K562 (cell line): ENCODE results near the gene GOT1. TPM values are rescaled to one million over a fixed set of nuclear protein-coding genes. Genes with fewer than 3 reads are reported as not detected.

ENCODE experiments used
- ATAC-seq: fragments of 200-7000 bp; cut with Tn5 transposase; 3 replicates; pipeline ENCODE4 v1.9.1; 2020; ENCODE audit warnings: moderate library complexity
- BruUV-seq: library from RNA; stranded (reverse); fragments of 400-500 nt; replicated peaks from 2 replicates; lab custom pipeline; 2021; lab: Mats Ljungman, UMichigan
- CTCF ChIA-PET: fragments of 300-600 bp; formaldehyde crosslinking; extraction: SDS; loops from one replicate; lab custom pipeline; 2021; ENCODE audit warnings: low intra/inter-chr PET ratio; lab: Yijun Ruan, JAX
- POLR2A ChIA-PET: fragments of 300-600, 350-650 bp; sonication (Branson Sonifier 250); formaldehyde crosslinking; extraction: SDS; loops from one replicate; lab custom pipeline; 2021; ENCODE audit warnings: antibody characterized with exemption, inconsistent platforms; lab: Yijun Ruan, JAX
- DNase-seq, 4 experiments: peaks; one replicate each; pipeline versions ENCODE4 v3.0.0 to v3.0.0-alpha.2; 2011 to 2018; ENCODE audit warnings: low spot score in 3 of 4, mixed read lengths in 3 of 4; ENCODE audit errors: extremely low read depth in 1 of 4
- FAIRE-seq: peaks from 2 replicates; lab custom pipeline; 2011; peaks lifted over from hg19 to GRCh38; lab: Jason Lieb, UNC
- H2AFZ ChIP-seq: 2 replicates; pipeline ENCODE4 v1.6.0; 2011; ENCODE audit warnings: low read depth, low read length, control low read depth, inconsistent platforms
- H3K27ac ChIP-seq: fragments of 200-600 bp; 3 replicates; pipeline ENCODE4 v1.8.0; 2011; ENCODE audit warnings: low read depth, mild to moderate bottlenecking, control low read depth, inconsistent platforms, low read length, moderate library complexity, mixed read lengths; ENCODE audit errors: extremely low read depth
- H3K27me3 ChIP-seq, 2 experiments: fragments of 300-600 bp in 1 of 2; 2 replicates in 1 of 2; 3 replicates in 1 of 2; pipeline versions ENCODE4 v1.6.0 to v1.8.0; 2011; ENCODE audit warnings: inconsistent platforms in 2 of 2, low read length in 2 of 2, mild to moderate bottlenecking in 1 of 2, mixed read lengths in 1 of 2, moderate library complexity in 1 of 2; ENCODE audit not compliant: control insufficient read depth in 2 of 2, insufficient read depth in 2 of 2
- H3K36me3 ChIP-seq: fragments of 300-600 bp; 3 replicates; pipeline ENCODE4 v1.8.0; 2011; ENCODE audit warnings: mild to moderate bottlenecking, low read length, inconsistent platforms; ENCODE audit not compliant: control insufficient read depth, insufficient read depth
- H3K4me1 ChIP-seq, 2 experiments: fragments of 200-600 bp in 1 of 2; replicated peaks in 1 of 2; 2 replicates in 1 of 2; 3 replicates in 1 of 2; pipeline versions ENCODE4 v1.5.1 to v1.8.0; 2011; ENCODE audit warnings: inconsistent platforms in 2 of 2, low read length in 2 of 2, mild to moderate bottlenecking in 1 of 2, mixed read lengths in 1 of 2, moderate library complexity in 1 of 2; ENCODE audit not compliant: control insufficient read depth in 2 of 2, insufficient read depth in 2 of 2
- H3K4me2 ChIP-seq: 2 replicates; pipeline ENCODE4 v1.6.1; 2011; ENCODE audit warnings: low read length, control low read depth, inconsistent platforms, mixed read lengths; ENCODE audit not compliant: insufficient read depth
- H3K4me3 ChIP-seq: fragments of 200-600 bp; sonication (generic), shearing (Covaris generic); 2 replicates; pipeline ENCODE4 v1.5.1; 2016; ENCODE audit warnings: control low read depth, inconsistent platforms
- H3K79me2 ChIP-seq: fragments of 200-600 bp; 3 replicates; pipeline ENCODE4 v1.8.0; 2011; ENCODE audit warnings: low read length, inconsistent platforms; ENCODE audit not compliant: control insufficient read depth, insufficient read depth
- H3K9ac ChIP-seq, 2 experiments: 2 replicates each; pipeline versions ENCODE4 v1.6.0 to v1.6.1; 2011; ENCODE audit warnings: low read depth in 2 of 2, low read length in 2 of 2, control low read depth in 1 of 2, inconsistent platforms in 1 of 2, mild to moderate bottlenecking in 1 of 2, mixed read lengths in 1 of 2; ENCODE audit not compliant: insufficient read depth in 1 of 2
- H3K9me1 ChIP-seq: one replicate; pipeline ENCODE4 v1.6.0; 2011; ENCODE audit warnings: inconsistent platforms, mild to moderate bottlenecking, low read length, moderate library complexity; ENCODE audit not compliant: control insufficient read depth, insufficient read depth
- H3K9me3 ChIP-seq: replicated peaks from 2 replicates; pipeline ENCODE4 v1.5.1; 2011; ENCODE audit warnings: low read depth, low read length, inconsistent platforms; ENCODE audit not compliant: control insufficient read depth, insufficient read depth
- H4K20me1 ChIP-seq: replicated peaks from 2 replicates; pipeline ENCODE4 v1.6.1; 2011; ENCODE audit warnings: low read length, inconsistent platforms, mixed read lengths; ENCODE audit not compliant: control insufficient read depth, insufficient read depth
- C11orf30 ChIP-seq: fragments of 450-650 bp; IDR thresholded peaks from 2 replicates; pipeline ENCODE4 v1.6.1; 2016; ENCODE audit warnings: low read depth, mild to moderate bottlenecking
- CBX2 ChIP-seq: fragments of 200-600 bp; sonication (generic); IDR thresholded peaks from one replicate; pipeline ENCODE4 v1.6.1; 2012; ENCODE audit warnings: mild to moderate bottlenecking, low read length, inconsistent platforms; ENCODE audit not compliant: insufficient read depth, poor library complexity, severe bottlenecking
- KDM5B ChIP-seq: fragments of 200-600 bp; sonication (generic); IDR thresholded peaks from 2 replicates; pipeline ENCODE4 v1.6.1; 2012; ENCODE audit warnings: low read depth, mild to moderate bottlenecking, moderate library complexity, low read length, control low read depth, inconsistent platforms; ENCODE audit not compliant: insufficient replicate concordance
- OTX1 ChIP-seq: fragments of 450-650 bp; formaldehyde crosslinking; IDR thresholded peaks from 2 replicates; pipeline ENCODE4 v1.4.0; 2022; ENCODE audit warnings: mild to moderate bottlenecking
- SNRNP70 ChIP-seq: fragments of 200-400 bp; formaldehyde crosslinking; optimal IDR thresholded peaks from 2 replicates; pipeline ENCODE3; 2017; ENCODE audit warnings: low read depth, low read length
- SPI1 ChIP-seq: IDR thresholded peaks from 2 replicates; pipeline ENCODE4 v1.6.1; 2011; ENCODE audit warnings: low read depth, low read length, control low read depth, borderline replicate concordance
- ZNF316 ChIP-seq: fragments of 450-650 bp; IDR thresholded peaks from 2 replicates; pipeline ENCODE4 v1.6.1; 2016
- WGBS: fragments of 100-300 bp; shearing (Covaris generic); methylation state at CpG from one replicate; pipeline ENCODE4 v1.1.6; 2016; ENCODE audit warnings: low coverage, mixed read lengths; ENCODE audit not compliant: insufficient coverage; ENCODE audit errors: missing lambda C conversion rate; 5-methylcytosine and 5-hydroxymethylcytosine counted together
- in situ Hi-C: fragments of 300-500 bp; cut with MboI; formaldehyde crosslinking; loops from 4 replicates; pipeline ENCODE4 v1.15.0; 2018; ENCODE audit warnings: inconsistent platforms, mixed read lengths
- intact Hi-C: fragments of 100-400 bp; cut with micrococcal nuclease; formaldehyde crosslinking; loops from 2 replicates; pipeline ENCODE4 v1.14.2; 2022
- polyA plus RNA-seq, 8 experiments: library from polyadenylated mRNA; depleted of rRNA in 4 of 8; stranded (reverse) in 5 of 8; unstranded in 3 of 8; fragments of >200 nt; fragmentation: Nextera tagmentation in 2 of 8; fragmentation: Illumina TruSeq in 1 of 8; extraction: Ambion mirVana in 2 of 8; extraction: Trizol in 1 of 8; gene quantifications; 2 replicates each; pipeline versions ENCODE4 v1.2.1 to v1.2.3, GENCODE V29; 2011 to 2014; ENCODE audit warnings: inconsistent platforms in 1 of 8, missing spikeins in 1 of 8
- total RNA-seq, 7 experiments: library from RNA; depleted of rRNA in 6 of 7; stranded (reverse); fragments of >200 nt in 6 of 7; fragmentation: Illumina TruSeq in 2 of 7; extraction: Trizol in 2 of 7; gene quantifications; 2 replicates each; pipeline versions ENCODE4 v1.2.1 to v1.2.3, GENCODE V29; 2011 to 2021; ENCODE audit warnings: low replicate concordance in 1 of 7

The GOT1 gene
- total and polyA plus RNA-seq, 9 of the 15 experiments (the other 6 are each of a cell fraction or from before 2014, with no cell fraction given) = 55.7 to 166 (median 75.4) TPM

DNA sequence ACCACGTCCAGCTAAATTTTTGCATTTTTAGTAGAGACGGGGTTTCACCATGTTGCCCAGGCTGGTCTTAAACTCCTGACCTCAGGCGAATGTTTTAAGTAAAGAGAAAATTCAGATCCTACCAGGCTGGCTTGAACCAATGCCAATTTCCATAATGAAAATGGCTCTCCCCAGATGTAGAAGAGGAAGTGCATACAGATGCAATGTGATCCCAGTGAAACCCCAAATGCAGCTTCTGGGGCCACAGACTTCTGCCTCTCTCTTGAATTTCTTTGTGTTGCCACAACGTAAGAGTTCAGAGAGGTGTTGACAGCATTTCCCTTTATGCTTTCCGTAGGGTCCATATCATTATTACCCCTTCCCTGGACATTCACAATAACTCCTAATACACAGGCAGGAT is 29.6 kb upstream of the GOT1 start:
- BruUV-seq = no TSS peak
- H3K4me1 ChIP-seq = no peaks in the 10 kb centered on the region
- DNase-seq (no peak), FAIRE-seq (no peak), ATAC-seq (no peak)
- no peak overlapping the region for H3K4me2 ChIP-seq
- no peaks in the 10 kb centered on the region for H3K9me1 ChIP-seq
- H3K27me3 ChIP-seq = peaks cover 4 to 16% of the 10 kb centered on the region in 2 experiments; a peak in 3 of 5 replicates
- H2AFZ ChIP-seq = no peak overlapping the region
- WGBS = 0% methylated on average over 5 of the region's 5 CpGs
- H4K20me1 ChIP-seq = no peaks in the 10 kb centered on the region
- intact Hi-C loops = no loop called here
- H3K79me2 ChIP-seq = no peaks in the 10 kb centered on the region
- ChIA-PET CTCF (no interaction called here), POLR2A (interaction anchor here (1.5 kb wide), 1 partner anchor 29 kb away, joined by 6 read pairs; the partner anchor contains the start of gene GOT1)
- TF ChIP-seq SPI1 = peak; percentile 69; the same call in 1 of the 2 replicates
- no peak for TF ChIP-seq SNRNP70
- no peak for TF ChIP-seq CBX2
- no peak overlapping the region for H3K9ac ChIP-seq
- in situ Hi-C loops = no loop called here
- no peaks in the 10 kb centered on the region for H3K36me3 ChIP-seq
- H3K27ac ChIP-seq = no peak overlapping the region
- no peaks in the 10 kb centered on the region for H3K9me3 ChIP-seq
- H3K4me3 ChIP-seq = no peak overlapping the region

DNA sequence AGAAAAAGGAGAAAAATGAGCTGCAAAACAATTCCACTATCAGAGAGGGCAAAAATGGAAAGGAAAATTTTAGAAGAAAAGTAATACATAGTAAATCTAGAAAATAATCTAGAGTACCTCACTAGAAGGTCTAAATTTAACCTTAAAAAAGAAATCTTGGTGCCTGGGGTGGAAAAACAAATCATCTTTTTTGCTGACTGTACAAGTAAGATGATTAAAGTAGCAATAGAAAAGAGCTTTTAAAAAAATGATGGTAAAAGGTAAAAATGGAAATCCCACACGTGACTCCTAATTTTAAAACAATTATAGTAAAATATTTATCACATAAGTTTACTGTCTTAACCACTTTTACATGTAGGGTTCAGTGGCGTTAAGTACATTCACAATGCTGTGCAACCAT is 28.8 kb upstream of the GOT1 start:
- ChIA-PET POLR2A (interaction anchor here (1.5 kb wide), 1 partner anchor 29 kb away, joined by 6 read pairs; the partner anchor contains the start of gene GOT1), CTCF (no interaction called here)
- Histone ChIP-seq H3K9ac (no peak overlapping the region), H3K4me2 (no peak overlapping the region), H3K4me1 (no peaks in the 10 kb centered on the region), H2AFZ (no peak overlapping the region), H3K79me2 (no peaks in the 10 kb centered on the region), H3K27ac (no peak overlapping the region), H3K36me3 (no peaks in the 10 kb centered on the region), H4K20me1 (no peaks in the 10 kb centered on the region), H3K9me1 (no peaks in the 10 kb centered on the region), H3K9me3 (no peaks in the 10 kb centered on the region), H3K4me3 (no peak overlapping the region), H3K27me3 (peaks cover 4 to 16% of the 10 kb centered on the region in 2 experiments; a peak in 3 of 5 replicates)
- in situ Hi-C loops = no loop called here
- BruUV-seq = no TSS peak
- intact Hi-C loops = no loop called here
- ATAC-seq = no peak
- no peak for DNase-seq
- no peak for FAIRE-seq
- WGBS = 0% methylated on average over 2 of the region's 2 CpGs
- TF ChIP-seq ZNF316 (peak; percentile 71), KDM5B (no peak), OTX1 (CRISPR knock-in tag) (no peak), C11orf30 (peak; percentile 53; the same call in 1 of the 2 replicates)
